WTC11 (cell line): ENCODE results near the gene PLXNA2. TPM values are rescaled to one million over a fixed set of nuclear protein-coding genes. Genes with fewer than 3 reads are reported as not detected.

Experiments
- ATAC-seq: fragments of 200-7000 bp; cut with Tn5 transposase; 2 replicates; pipeline ENCODE4 v1.10.0; 2021; ENCODE audit warnings: mild to moderate bottlenecking, moderate library complexity
- CTCF ChIA-PET: fragments of 300-600 bp; sonication (Branson Sonifier 250); formaldehyde crosslinking; loops from one replicate; lab custom pipeline; 2021; ENCODE audit warnings: antibody characterized with exemption; lab: Charles Lee
- POLR2A ChIA-PET: fragments of 350-600 bp; sonication (Branson Sonifier 250); formaldehyde crosslinking; loops from one replicate; lab custom pipeline; 2021; ENCODE audit warnings: antibody characterized with exemption; lab: Charles Lee
- DNase-seq: peaks from one replicate; pipeline ENCODE4 v3.0.0; 2021; ENCODE audit warnings: low spot score
- H3K27ac Mint-ChIP-seq: 2 replicates; pipeline ENCODE4 v1.8.0; 2021; ENCODE audit warnings: mixed read lengths
- H3K27me3 Mint-ChIP-seq: 2 replicates; pipeline ENCODE4 v1.8.0; 2021; ENCODE audit warnings: low read depth, mild to moderate bottlenecking, moderate library complexity, mixed read lengths
- H3K36me3 Mint-ChIP-seq: 2 replicates; pipeline ENCODE4 v1.8.0; 2021; ENCODE audit warnings: mixed read lengths
- H3K4me1 Mint-ChIP-seq: 2 replicates; pipeline ENCODE4 v1.8.0; 2022; ENCODE audit warnings: mixed read lengths
- H3K4me3 Mint-ChIP-seq: 2 replicates; pipeline ENCODE4 v1.8.0; 2021; ENCODE audit warnings: mild to moderate bottlenecking, moderate library complexity, mixed read lengths
- H3K9me3 Mint-ChIP-seq: 2 replicates; pipeline ENCODE4 v1.8.0; 2021; ENCODE audit warnings: mixed read lengths
- ARID4B ChIP-seq: sonication (generic); formaldehyde crosslinking; IDR thresholded peaks from 2 replicates; pipeline ENCODE4 v1.8.0; 2023; ENCODE audit warnings: missing genetic modification reagents, mild to moderate bottlenecking, borderline replicate concordance
- ATF2 ChIP-seq: sonication (generic); formaldehyde crosslinking; IDR thresholded peaks from 2 replicates; pipeline ENCODE4 v1.8.1; 2022; ENCODE audit warnings: low read depth, missing genetic modification reagents, borderline replicate concordance
- ATF6 ChIP-seq: sonication (generic); formaldehyde crosslinking; IDR thresholded peaks from 2 replicates; pipeline ENCODE4 v1.8.1; 2023; ENCODE audit warnings: mild to moderate bottlenecking, missing genetic modification reagents
- CBFB ChIP-seq: sonication (generic); formaldehyde crosslinking; IDR thresholded peaks from 2 replicates; pipeline ENCODE4 v1.8.1; 2022; ENCODE audit warnings: mild to moderate bottlenecking, low read depth, missing genetic modification reagents
- CREB1 ChIP-seq: sonication (generic); formaldehyde crosslinking; IDR thresholded peaks from 2 replicates; pipeline ENCODE4 v1.8.0; 2023; ENCODE audit warnings: mild to moderate bottlenecking, missing genetic modification reagents
- E2F1 ChIP-seq: sonication (generic); formaldehyde crosslinking; IDR thresholded peaks from 2 replicates; pipeline ENCODE4 v1.8.0; 2022; ENCODE audit warnings: mild to moderate bottlenecking, missing genetic modification reagents
- ETV6 ChIP-seq: sonication (generic); formaldehyde crosslinking; IDR thresholded peaks from 2 replicates; pipeline ENCODE4 v1.8.1; 2022; ENCODE audit warnings: mild to moderate bottlenecking, missing genetic modification reagents
- MXD4 ChIP-seq: fragments of 250-450 bp; sonication (Bioruptor Pico); IDR thresholded peaks from 2 replicates; pipeline ENCODE4 v1.8.0; 2021; ENCODE audit warnings: mild to moderate bottlenecking, moderate library complexity, borderline replicate concordance
- MYBL2 ChIP-seq: sonication (generic); formaldehyde crosslinking; IDR thresholded peaks from 2 replicates; pipeline ENCODE4 v1.8.1; 2023; ENCODE audit warnings: mild to moderate bottlenecking, moderate library complexity, missing genetic modification reagents
- NFE2L1 ChIP-seq: sonication (generic); formaldehyde crosslinking; IDR thresholded peaks from 2 replicates; pipeline ENCODE4 v1.8.1; 2023; ENCODE audit warnings: missing genetic modification reagents
- NR3C1 ChIP-seq: sonication (generic); formaldehyde crosslinking; conservative IDR thresholded peaks from 2 replicates; pipeline ENCODE4 v1.8.1; 2023; ENCODE audit warnings: low read depth, mild to moderate bottlenecking, missing genetic modification reagents
- PRRX2 ChIP-seq: fragments of 250-450 bp; sonication (Bioruptor Pico); IDR thresholded peaks from 2 replicates; pipeline ENCODE4 v1.8.0; 2021; ENCODE audit warnings: mild to moderate bottlenecking
- STAT6 ChIP-seq: sonication (generic); formaldehyde crosslinking; conservative IDR thresholded peaks from 2 replicates; pipeline ENCODE4 v1.8.1; 2023; ENCODE audit warnings: mild to moderate bottlenecking, low read depth, missing genetic modification reagents, moderate library complexity
- ZNF232 ChIP-seq: sonication (generic); formaldehyde crosslinking; IDR thresholded peaks from 2 replicates; pipeline ENCODE4 v1.8.0; 2022; ENCODE audit warnings: mild to moderate bottlenecking, missing genetic modification reagents
- total RNA-seq: library from RNA; stranded (reverse); gene quantifications from 3 replicates; pipeline ENCODE4 v1.2.3, GENCODE V29; 2021
- TF ChIP-seq, protein P1 (sequence below): fragments of 250-450 bp; sonication (Bioruptor Pico); IDR thresholded peaks from 2 replicates; pipeline ENCODE4 v1.9.0; 2021; ENCODE audit warnings: mild to moderate bottlenecking, borderline replicate concordance
- TF ChIP-seq, protein P2 (sequence below): sonication (generic); formaldehyde crosslinking; IDR thresholded peaks from 2 replicates; pipeline ENCODE4 v1.8.1; 2023; ENCODE audit warnings: mild to moderate bottlenecking, missing genetic modification reagents, moderate library complexity

Gene PLXNA2
- total RNA-seq, 1 experiment from 2014 or later: 4.2 TPM

DNA sequence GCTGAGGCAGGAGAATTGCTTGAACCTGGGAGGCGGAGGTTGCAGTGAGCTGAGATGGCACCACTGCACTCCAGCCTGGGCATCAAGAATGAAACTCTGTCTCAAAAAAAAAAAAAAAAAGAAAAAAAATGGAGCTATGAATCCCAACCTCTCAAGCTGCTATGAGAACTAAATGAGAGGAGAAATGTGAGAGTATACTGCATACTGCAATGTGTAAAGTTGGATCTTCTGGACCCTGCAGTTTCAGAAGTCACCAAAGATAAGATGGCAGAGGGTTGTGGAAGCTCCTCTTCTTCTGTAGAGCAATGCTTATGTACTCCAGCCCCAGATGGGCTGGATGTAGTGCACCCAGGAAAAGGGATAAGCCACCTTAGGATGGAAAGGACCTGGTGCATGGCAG is 55.6 kb downstream of the PLXNA2 start (continued):
- TF ChIP-seq ARID4B (CRISPR knock-in tag) (no peak), CREB1 (CRISPR knock-in tag) (no peak), ETV6 (CRISPR knock-in tag) (no peak), ATF2 (CRISPR knock-in tag) (no peak), NR3C1 (CRISPR knock-in tag) (no peak), MYBL2 (CRISPR knock-in tag) (no peak)

- H3K27me3 Mint-ChIP-seq: no peaks in the 10 kb centered on the region
- no peaks in the 10 kb centered on the region for H3K9me3 Mint-ChIP-seq
- H3K27ac Mint-ChIP-seq: no peak overlapping the region
- ATAC-seq: no peak
- ChIA-PET POLR2A (interaction anchor here (0.7 kb wide), 1 partner anchor 218 kb away, joined by 4 read pairs; no protein-coding TSS in a partner anchor), CTCF (interaction anchor here (1.4 to 1.7 kb wide), 2 partner anchors 21 to 194 kb away, joined by 3 to 4 read pairs; no protein-coding TSS in a partner anchor)
- H3K4me1 Mint-ChIP-seq: peaks cover 6% of the 10 kb centered on the region
- no peaks in the 10 kb centered on the region for H3K36me3 Mint-ChIP-seq
- TF ChIP-seq, protein P1, sequence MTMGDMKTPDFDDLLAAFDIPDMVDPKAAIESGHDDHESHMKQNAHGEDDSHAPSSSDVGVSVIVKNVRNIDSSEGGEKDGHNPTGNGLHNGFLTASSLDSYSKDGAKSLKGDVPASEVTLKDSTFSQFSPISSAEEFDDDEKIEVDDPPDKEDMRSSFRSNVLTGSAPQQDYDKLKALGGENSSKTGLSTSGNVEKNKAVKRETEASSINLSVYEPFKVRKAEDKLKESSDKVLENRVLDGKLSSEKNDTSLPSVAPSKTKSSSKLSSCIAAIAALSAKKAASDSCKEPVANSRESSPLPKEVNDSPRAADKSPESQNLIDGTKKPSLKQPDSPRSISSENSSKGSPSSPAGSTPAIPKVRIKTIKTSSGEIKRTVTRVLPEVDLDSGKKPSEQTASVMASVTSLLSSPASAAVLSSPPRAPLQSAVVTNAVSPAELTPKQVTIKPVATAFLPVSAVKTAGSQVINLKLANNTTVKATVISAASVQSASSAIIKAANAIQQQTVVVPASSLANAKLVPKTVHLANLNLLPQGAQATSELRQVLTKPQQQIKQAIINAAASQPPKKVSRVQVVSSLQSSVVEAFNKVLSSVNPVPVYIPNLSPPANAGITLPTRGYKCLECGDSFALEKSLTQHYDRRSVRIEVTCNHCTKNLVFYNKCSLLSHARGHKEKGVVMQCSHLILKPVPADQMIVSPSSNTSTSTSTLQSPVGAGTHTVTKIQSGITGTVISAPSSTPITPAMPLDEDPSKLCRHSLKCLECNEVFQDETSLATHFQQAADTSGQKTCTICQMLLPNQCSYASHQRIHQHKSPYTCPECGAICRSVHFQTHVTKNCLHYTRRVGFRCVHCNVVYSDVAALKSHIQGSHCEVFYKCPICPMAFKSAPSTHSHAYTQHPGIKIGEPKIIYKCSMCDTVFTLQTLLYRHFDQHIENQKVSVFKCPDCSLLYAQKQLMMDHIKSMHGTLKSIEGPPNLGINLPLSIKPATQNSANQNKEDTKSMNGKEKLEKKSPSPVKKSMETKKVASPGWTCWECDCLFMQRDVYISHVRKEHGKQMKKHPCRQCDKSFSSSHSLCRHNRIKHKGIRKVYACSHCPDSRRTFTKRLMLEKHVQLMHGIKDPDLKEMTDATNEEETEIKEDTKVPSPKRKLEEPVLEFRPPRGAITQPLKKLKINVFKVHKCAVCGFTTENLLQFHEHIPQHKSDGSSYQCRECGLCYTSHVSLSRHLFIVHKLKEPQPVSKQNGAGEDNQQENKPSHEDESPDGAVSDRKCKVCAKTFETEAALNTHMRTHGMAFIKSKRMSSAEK (CRISPR knock-in tag): no peak
- TF ChIP-seq ATF6 (CRISPR knock-in tag) (no peak), ZNF232 (CRISPR knock-in tag) (no peak), NFE2L1 (no peak), STAT6 (no peak), PRRX2 (no peak), CBFB (CRISPR knock-in tag) (no peak), E2F1 (no peak), MXD4 (CRISPR knock-in tag) (no peak)
- TF ChIP-seq, protein P2, sequence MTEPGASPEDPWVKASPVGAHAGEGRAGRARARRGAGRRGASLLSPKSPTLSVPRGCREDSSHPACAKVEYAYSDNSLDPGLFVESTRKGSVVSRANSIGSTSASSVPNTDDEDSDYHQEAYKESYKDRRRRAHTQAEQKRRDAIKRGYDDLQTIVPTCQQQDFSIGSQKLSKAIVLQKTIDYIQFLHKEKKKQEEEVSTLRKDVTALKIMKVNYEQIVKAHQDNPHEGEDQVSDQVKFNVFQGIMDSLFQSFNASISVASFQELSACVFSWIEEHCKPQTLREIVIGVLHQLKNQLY: no peak
- TF ChIP-seq, all 79 proteins: peak for 0
- no peak overlapping the region for H3K4me3 Mint-ChIP-seq
- DNase-seq: no peak
These were observed 56.6 kb downstream of the PLXNA2 start for GRCh38 chr1:208187499-208188041.
